Cerebellar nuclear complex (tissue), 1 donor: Measurements from ENCODE around the gene BBS7.
A peak's percentile ranks its signal among the peaks of the same experiment; 100 is the strongest.

Experiments
- DNase-seq, 2 experiments: peaks; one replicate each; lab custom pipeline; 2025; lab: John Stamatoyannopoulos, UW

The BBS7 gene

GRCh38 chr4:121824950-121825349, 45.3 kb downstream of the BBS7 start:
- DNase-seq = no peak

- no peak for DNase-seq
Measured at GRCh38 chr4:121824171-121824527, 46.1 kb downstream of the BBS7 start.

- DNase-seq = peak; percentile 79 to 94
Measured at GRCh38 chr4:121823505-121824170, 46.6 kb downstream of the BBS7 start, which contains the start of gene CCNA2. CCNA2 (minus strand) TSS chr4:121823883; CDS start chr4:121823628, 255 bp downstream.

- DNase-seq = no peak
Measured at GRCh38 chr4:121822796-121823504, 47.3 kb downstream of the BBS7 start.

- DNase-seq = no peak
Measured at GRCh38 chr4:121822047-121822446, 48.2 kb downstream of the BBS7 start.

GRCh38 chr4:121819216-121819965, 50.9 kb downstream of the BBS7 start:
- DNase-seq = no peak

- no peak for DNase-seq
Measured at GRCh38 chr4:121818215-121818614, 52.1 kb downstream of the BBS7 start.

GRCh38 chr4:121817701-121818100, 52.6 kb downstream of the BBS7 start:
- DNase-seq = no peak

- DNase-seq = no peak
Measured at GRCh38 chr4:121817006-121817405, 53.3 kb downstream of the BBS7 start.

GRCh38 chr4:121814756-121815155, 55.5 kb downstream of the BBS7 start:
- no peak for DNase-seq

GRCh38 chr4:121811122-121811521, 59.2 kb downstream of the BBS7 start:
- DNase-seq = no peak

GRCh38 chr4:121806411-121806810, 63.9 kb downstream of the BBS7 start:
- no peak for DNase-seq

- no peak for DNase-seq
Measured at GRCh38 chr4:121801715-121802075, 68.6 kb downstream of the BBS7 start.

- peak in 1 of 2 experiments; percentile 82 for DNase-seq
Measured at GRCh38 chr4:121800961-121801714, 69.1 kb downstream of the BBS7 start, which contains the start of gene EXOSC9. EXOSC9 (plus strand) TSS chr4:121801323; CDS start chr4:121801425, 102 bp downstream.

- DNase-seq = no peak
Measured at GRCh38 chr4:121800638-121800960, 69.7 kb downstream of the BBS7 start.

GRCh38 chr4:121799867-121800501, 70.3 kb downstream of the BBS7 start:
- no peak for DNase-seq

GRCh38 chr4:121799208-121799823, 71.0 kb downstream of the BBS7 start:
- no peak for DNase-seq

GRCh38 chr4:121796283-121796682, 74.0 kb downstream of the BBS7 start:
- DNase-seq = no peak

- no peak for DNase-seq
Measured at GRCh38 chr4:121794505-121795188, 75.6 kb downstream of the BBS7 start.

- no peak for DNase-seq
Measured at GRCh38 chr4:121792966-121793365, 77.3 kb downstream of the BBS7 start.

GRCh38 chr4:121791481-121791880, 78.8 kb downstream of the BBS7 start:
- no peak for DNase-seq
